Measurements from ENCODE around the gene NDUFAF5. TPM values are rescaled to one million over a fixed set of nuclear protein-coding genes. Genes with fewer than 3 reads are reported as not detected.

Gene NDUFAF5
- total and polyA plus RNA-seq, 7 experiments from 2014 or later, result 5.1 to 43.6 (median 25.2) TPM

DNA sequence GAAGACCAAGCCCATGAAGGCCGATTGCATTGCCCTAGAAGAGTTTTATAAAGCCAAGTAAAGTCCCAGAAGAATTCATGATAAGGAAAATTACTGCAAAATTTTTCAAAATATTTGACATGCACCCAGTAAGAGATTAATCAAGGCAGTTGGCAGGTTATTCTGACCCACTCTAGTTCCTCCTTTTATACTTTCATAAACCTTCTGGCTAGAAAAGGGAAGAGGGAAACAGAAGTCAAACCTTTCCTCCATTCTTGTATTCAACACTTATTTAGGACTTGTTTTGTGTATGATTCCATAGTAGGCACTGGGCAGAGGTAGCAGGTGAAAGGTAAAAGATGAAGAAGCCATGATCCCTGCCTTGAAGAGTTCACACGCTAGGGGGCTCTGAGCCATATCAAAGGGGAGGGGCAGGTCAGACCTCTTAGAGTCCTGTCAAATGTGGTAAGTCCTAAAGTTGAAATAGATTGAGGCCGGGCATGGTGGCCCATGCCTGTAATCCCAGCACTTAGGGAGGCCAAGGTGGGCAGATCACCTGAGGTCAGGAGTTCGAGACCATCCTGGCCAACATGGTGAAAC, 85.4 kb downstream of the NDUFAF5 start:
- Histone ChIP-seq H3K27ac (ENCODE audit: low read depth, low read length) (no peak overlapping the region), H3K9me3 (ENCODE audit: control insufficient read depth in 2 of 3, low read length in 3 of 3) (no peaks in the 10 kb centered on the region), H3K27me3 (ENCODE audit: control insufficient read depth in 2 of 2, insufficient read depth in 2 of 2, low read length in 2 of 2) (no peaks in the 10 kb centered on the region), H3K4me3 (ENCODE audit: low read length) (no peak overlapping the region), H3K36me3 (ENCODE audit: control insufficient read depth in 2 of 3, insufficient read depth in 3 of 3, low read length in 3 of 3) (no peaks in the 10 kb centered on the region), H3K4me1 (ENCODE audit: control insufficient read depth in 2 of 2, insufficient read depth in 2 of 2, low read length in 2 of 2) (no peaks in the 10 kb centered on the region)
- Mint-ChIP-seq H3K27ac (no peak overlapping the region), H3K27me3 (peaks cover 0 to 18% (median 10%) of the 10 kb centered on the region in 5 donors), H3K9me3 (no peaks in the 10 kb centered on the region), H3K4me1 (no peaks in the 10 kb centered on the region), H3K4me3 (no peak overlapping the region), H3K36me3 (no peaks in the 10 kb centered on the region)
- POLR2A ChIA-PET, result no interaction called here
- ATAC-seq (no peak), DNase-seq (no peak)
- CTCF ChIA-PET, result no interaction called here
- intact Hi-C loops (cut with micrococcal nuclease), result no loop called here

Other genes starting within 250 kb of the NDUFAF5 start
- gene TASP1, start 146.1 kb upstream of the NDUFAF5 start, total RNA-seq, result 10 to 100 TPM; 10.6 to 14.3 (median 13.3) TPM
- 10 to 100 TPM; 12.3 to 19.3 TPM for gene TASP1, start 146.1 kb upstream of the NDUFAF5 start, polyA plus RNA-seq
- 10 to 100 TPM in 4 of 5 experiments, 1 to 10 TPM in 1; 7.9 to 16.9 (median 14.5) TPM for gene ESF1, start 109 bp upstream of the NDUFAF5 start, total RNA-seq
- gene ESF1, start 109 bp upstream of the NDUFAF5 start, polyA plus RNA-seq, result 1 to 10 TPM; 7.2 to 8.5 TPM
- gene SEL1L2, start 205.6 kb downstream of the NDUFAF5 start, total RNA-seq, result not detected
- not detected for gene SEL1L2, start 205.6 kb downstream of the NDUFAF5 start, polyA plus RNA-seq
- gene MACROD2, start 210.5 kb downstream of the NDUFAF5 start, total RNA-seq, result under 1 TPM in 3 of 5 experiments, not detected in 2; 0.27 to 0.86 (median 0.34) TPM
- gene MACROD2, start 210.5 kb downstream of the NDUFAF5 start, polyA plus RNA-seq, result not detected

All from naive thymus-derived CD4-positive, alpha-beta T cell (primary cell).